ENCODE results near the gene FBXO46.

DNA sequence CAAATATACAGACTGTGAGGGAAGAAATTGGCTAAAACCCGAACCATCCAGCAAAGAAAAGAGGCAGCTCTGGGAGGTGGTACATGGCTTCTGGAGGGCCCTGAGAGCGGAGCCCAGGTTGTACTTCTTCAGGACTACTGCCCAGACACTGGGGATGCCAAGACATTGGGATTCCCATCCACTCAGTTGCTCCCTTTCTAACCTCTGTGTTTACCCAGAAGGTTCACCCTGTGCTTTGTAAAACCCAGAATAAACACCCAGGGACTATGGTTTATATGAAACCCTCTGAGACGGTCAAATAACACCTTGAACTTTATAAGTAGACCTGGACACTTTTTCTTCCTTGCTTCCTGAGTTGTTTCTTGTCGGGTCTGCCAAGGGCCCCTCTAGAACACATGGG lies 12.3 kb upstream of the FBXO46 start:
- TF ChIP-seq, protein P1, sequence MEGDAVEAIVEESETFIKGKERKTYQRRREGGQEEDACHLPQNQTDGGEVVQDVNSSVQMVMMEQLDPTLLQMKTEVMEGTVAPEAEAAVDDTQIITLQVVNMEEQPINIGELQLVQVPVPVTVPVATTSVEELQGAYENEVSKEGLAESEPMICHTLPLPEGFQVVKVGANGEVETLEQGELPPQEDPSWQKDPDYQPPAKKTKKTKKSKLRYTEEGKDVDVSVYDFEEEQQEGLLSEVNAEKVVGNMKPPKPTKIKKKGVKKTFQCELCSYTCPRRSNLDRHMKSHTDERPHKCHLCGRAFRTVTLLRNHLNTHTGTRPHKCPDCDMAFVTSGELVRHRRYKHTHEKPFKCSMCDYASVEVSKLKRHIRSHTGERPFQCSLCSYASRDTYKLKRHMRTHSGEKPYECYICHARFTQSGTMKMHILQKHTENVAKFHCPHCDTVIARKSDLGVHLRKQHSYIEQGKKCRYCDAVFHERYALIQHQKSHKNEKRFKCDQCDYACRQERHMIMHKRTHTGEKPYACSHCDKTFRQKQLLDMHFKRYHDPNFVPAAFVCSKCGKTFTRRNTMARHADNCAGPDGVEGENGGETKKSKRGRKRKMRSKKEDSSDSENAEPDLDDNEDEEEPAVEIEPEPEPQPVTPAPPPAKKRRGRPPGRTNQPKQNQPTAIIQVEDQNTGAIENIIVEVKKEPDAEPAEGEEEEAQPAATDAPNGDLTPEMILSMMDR (IDR thresholded peaks at IDR 0.05; ENCODE audit: insufficient read depth, low read length), result no peak
- TF ChIP-seq POLR2AphosphoS5 (IDR thresholded peaks at IDR 0.05; ENCODE audit: low read depth) (no peak), REST (IDR thresholded peaks at IDR 0.05; ENCODE audit: insufficient replicate concordance, low read depth) (no peak), GABPA (IDR thresholded peaks at IDR 0.05; ENCODE audit: low read depth) (no peak)
